PC-9 (cell line): ENCODE measurements around the gene DEFB114.

ENCODE experiments used
- EZH2 ChIP-seq: fragments of 200-600 bp; sonication (generic); IDR thresholded peaks from 2 replicates; pipeline ENCODE4 v1.8.0; 2017; ENCODE audit warnings: antibody characterized with exemption, low read depth
- TF ChIP-seq, protein P1 (sequence below): fragments of 200-600 bp; sonication (generic); conservative IDR thresholded peaks from 2 replicates; pipeline ENCODE4 v1.6.1; 2017; ENCODE audit warnings: mixed run types, antibody characterized with exemption, mild to moderate bottlenecking, moderate library complexity

DNA sequence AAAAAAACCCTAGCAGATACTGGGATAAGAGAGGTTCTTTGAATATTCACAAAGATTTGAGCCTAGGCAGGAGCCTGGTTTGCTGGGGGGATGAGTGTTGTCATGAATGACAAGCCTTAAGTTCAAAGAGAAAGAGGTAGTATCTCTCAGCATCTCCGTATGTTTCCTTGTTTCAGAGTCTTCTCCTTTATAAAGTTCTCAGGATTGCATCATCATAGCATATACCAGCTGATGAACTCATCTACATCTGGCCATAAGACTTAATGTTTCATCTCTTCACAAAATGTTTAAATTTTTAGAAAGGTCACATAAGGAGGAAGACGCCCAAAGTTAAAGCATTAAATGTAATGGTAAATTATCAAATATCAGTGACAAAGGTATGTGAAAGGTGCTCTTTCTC, 17.1 kb downstream of the DEFB114 start:
- TF ChIP-seq, protein P1, sequence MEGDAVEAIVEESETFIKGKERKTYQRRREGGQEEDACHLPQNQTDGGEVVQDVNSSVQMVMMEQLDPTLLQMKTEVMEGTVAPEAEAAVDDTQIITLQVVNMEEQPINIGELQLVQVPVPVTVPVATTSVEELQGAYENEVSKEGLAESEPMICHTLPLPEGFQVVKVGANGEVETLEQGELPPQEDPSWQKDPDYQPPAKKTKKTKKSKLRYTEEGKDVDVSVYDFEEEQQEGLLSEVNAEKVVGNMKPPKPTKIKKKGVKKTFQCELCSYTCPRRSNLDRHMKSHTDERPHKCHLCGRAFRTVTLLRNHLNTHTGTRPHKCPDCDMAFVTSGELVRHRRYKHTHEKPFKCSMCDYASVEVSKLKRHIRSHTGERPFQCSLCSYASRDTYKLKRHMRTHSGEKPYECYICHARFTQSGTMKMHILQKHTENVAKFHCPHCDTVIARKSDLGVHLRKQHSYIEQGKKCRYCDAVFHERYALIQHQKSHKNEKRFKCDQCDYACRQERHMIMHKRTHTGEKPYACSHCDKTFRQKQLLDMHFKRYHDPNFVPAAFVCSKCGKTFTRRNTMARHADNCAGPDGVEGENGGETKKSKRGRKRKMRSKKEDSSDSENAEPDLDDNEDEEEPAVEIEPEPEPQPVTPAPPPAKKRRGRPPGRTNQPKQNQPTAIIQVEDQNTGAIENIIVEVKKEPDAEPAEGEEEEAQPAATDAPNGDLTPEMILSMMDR: no peak
- TF ChIP-seq EZH2: no peak
